ENCODE data around the gene THSD7B. TPM values are rescaled to one million over a fixed set of nuclear protein-coding genes. Genes with fewer than 3 reads are reported as not detected.

Gene THSD7B
- total RNA-seq, 1 donor from 2014 or later, result 1.2 TPM

DNA sequence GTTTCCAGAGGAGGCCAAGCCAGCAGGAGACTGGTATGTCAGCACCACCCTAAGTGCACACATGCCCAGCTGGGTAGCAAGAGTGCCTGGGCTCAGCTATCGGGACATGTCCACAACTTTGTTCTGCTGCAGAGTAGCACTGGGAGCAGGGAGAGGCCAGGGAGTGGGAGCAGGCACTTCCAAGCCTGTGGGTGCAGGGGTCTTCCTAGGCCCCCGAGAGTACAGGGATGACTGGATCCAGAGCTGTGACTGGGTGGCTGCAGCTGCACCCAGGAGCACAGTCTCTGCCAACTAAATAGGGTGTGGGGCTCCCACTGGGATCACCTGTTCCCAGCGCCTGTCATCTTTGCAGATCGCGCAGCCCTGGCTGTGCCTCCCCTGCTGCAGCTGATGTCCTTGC lies 943.0 kb downstream of the THSD7B start:
- Histone ChIP-seq H3F3A (ENCODE audit: low read depth) (no peaks in the 10 kb centered on the region), H2AFZ (replicated peaks) (no peak overlapping the region), H3K4me3 (no peak overlapping the region), H4K20me1 (ENCODE audit: low read depth) (no peaks in the 10 kb centered on the region), H3K4me2 (no peak overlapping the region), H3K27me3 (no peaks in the 10 kb centered on the region), H3K27ac (no peak overlapping the region), H3K36me3 (peaks cover 6% of the 10 kb centered on the region), H3K9me3 (ENCODE audit: low read depth) (no peaks in the 10 kb centered on the region), H3K79me2 (ENCODE audit: low read depth) (no peaks in the 10 kb centered on the region), H3K4me1 (no peaks in the 10 kb centered on the region), H3K9ac (no peak overlapping the region)
- no peak overlapping the region for H3K4me3 Mint-ChIP-seq
- H3K9me3 Mint-ChIP-seq, result peaks cover 5% of the 10 kb centered on the region
- H3K36me3 Mint-ChIP-seq, result no peaks in the 10 kb centered on the region
- H3K27me3 Mint-ChIP-seq (ENCODE audit: insufficient read depth, low read depth), result no peaks in the 10 kb centered on the region
- DNase-seq (ENCODE audit: low spot score), result no peak
- no peak for TF ChIP-seq EZH2phosphoT487 (IDR thresholded peaks at IDR 0.05)
- no peak for TF ChIP-seq CTCF (IDR thresholded peaks at IDR 0.05)
- no peak for TF ChIP-seq EZH2 (IDR thresholded peaks at IDR 0.05)
- H3K27ac Mint-ChIP-seq, result no peak overlapping the region
- no peaks in the 10 kb centered on the region for H3K4me1 Mint-ChIP-seq

DNA sequence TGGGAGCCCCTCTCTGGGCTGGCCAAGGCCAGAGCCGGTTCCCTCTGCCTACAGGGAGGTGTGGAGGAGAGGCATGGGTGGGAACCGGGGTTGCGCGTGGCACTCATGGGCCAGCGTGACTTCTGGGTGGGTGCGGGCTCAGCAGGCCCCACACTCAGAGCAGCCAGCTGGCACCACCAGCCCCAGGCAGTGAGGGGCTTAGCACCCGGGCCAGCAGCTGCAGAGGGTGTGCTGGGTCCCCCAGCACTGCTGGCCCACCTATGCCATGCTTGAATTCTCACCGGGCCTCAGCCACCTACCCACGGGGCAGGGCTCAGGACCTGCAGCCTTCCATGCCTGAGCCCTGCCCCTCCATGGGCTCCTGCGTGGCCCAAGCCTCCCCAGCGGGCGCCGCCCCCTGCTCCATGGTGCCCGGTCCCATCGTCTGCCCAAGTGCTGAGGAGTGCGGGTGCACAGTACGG lies 950.4 kb downstream of the THSD7B start:
- H3K79me2 ChIP-seq (ENCODE audit: low read depth), result no peaks in the 10 kb centered on the region
- no peaks in the 10 kb centered on the region for H3F3A ChIP-seq (ENCODE audit: low read depth)
- no peaks in the 10 kb centered on the region for H3K4me1 Mint-ChIP-seq
- no peak overlapping the region for H3K4me3 ChIP-seq
- H3K9me3 ChIP-seq (ENCODE audit: low read depth), result peaks cover 5% of the 10 kb centered on the region
- no peak for DNase-seq (ENCODE audit: low spot score)
- no peak overlapping the region for H3K27ac ChIP-seq
- no peaks in the 10 kb centered on the region for H3K36me3 Mint-ChIP-seq
- no peak overlapping the region for H3K27ac Mint-ChIP-seq
- H3K4me2 ChIP-seq, result no peak overlapping the region
- H3K4me3 Mint-ChIP-seq, result no peak overlapping the region
- TF ChIP-seq EZH2 (IDR thresholded peaks at IDR 0.05) (no peak), CTCF (IDR thresholded peaks at IDR 0.05) (no peak), EZH2phosphoT487 (IDR thresholded peaks at IDR 0.05) (no peak)
- peaks cover 3% of the 10 kb centered on the region for H3K9me3 Mint-ChIP-seq
- no peaks in the 10 kb centered on the region for H3K4me1 ChIP-seq
- H3K36me3 ChIP-seq, result peaks cover 6% of the 10 kb centered on the region
- no peaks in the 10 kb centered on the region for H4K20me1 ChIP-seq (ENCODE audit: low read depth)
- no peak overlapping the region for H3K9ac ChIP-seq
- no peak overlapping the region for H2AFZ ChIP-seq (replicated peaks)
- no peaks in the 10 kb centered on the region for H3K27me3 Mint-ChIP-seq (ENCODE audit: insufficient read depth, low read depth)
- no peaks in the 10 kb centered on the region for H3K27me3 ChIP-seq

- no peaks in the 10 kb centered on the region for H3K4me1 Mint-ChIP-seq
- H3K27me3 ChIP-seq, result no peaks in the 10 kb centered on the region
- no peaks in the 10 kb centered on the region for H3K4me1 ChIP-seq
- H3K79me2 ChIP-seq (ENCODE audit: low read depth), result no peaks in the 10 kb centered on the region
- H3K36me3 Mint-ChIP-seq, result no peaks in the 10 kb centered on the region
- peaks cover 10% of the 10 kb centered on the region for H3K9me3 Mint-ChIP-seq
- no peak overlapping the region for H3K27ac ChIP-seq
- no peak overlapping the region for H3K4me3 ChIP-seq
- no peak for DNase-seq (ENCODE audit: low spot score)
- H3K4me2 ChIP-seq, result no peak overlapping the region
- TF ChIP-seq CTCF (IDR thresholded peaks at IDR 0.05) (no peak), EZH2phosphoT487 (IDR thresholded peaks at IDR 0.05) (no peak), EZH2 (IDR thresholded peaks at IDR 0.05) (no peak)
- no peak overlapping the region for H3K4me3 Mint-ChIP-seq
- H3K9ac ChIP-seq, result no peak overlapping the region
- H2AFZ ChIP-seq (replicated peaks), result no peak overlapping the region
- H3K27me3 Mint-ChIP-seq (ENCODE audit: insufficient read depth, low read depth), result peaks cover 3% of the 10 kb centered on the region
- H3K36me3 ChIP-seq, result peaks cover 5% of the 10 kb centered on the region
- H3K9me3 ChIP-seq (ENCODE audit: low read depth), result peaks cover 5% of the 10 kb centered on the region
- no peaks in the 10 kb centered on the region for H4K20me1 ChIP-seq (ENCODE audit: low read depth)
- H3K27ac Mint-ChIP-seq, result no peak overlapping the region
- H3F3A ChIP-seq (ENCODE audit: low read depth), result no peaks in the 10 kb centered on the region
These were observed 953.4 kb downstream of the THSD7B start for GRCh38 chr2:137718786-137719185.

All from neural progenitor cell (in vitro differentiated cells).